GM23338 (cell line): ENCODE measurements around the gene TMA7B. TPM values are rescaled to one million over a fixed set of nuclear protein-coding genes. Genes with fewer than 3 reads are reported as not detected.

Source experiments
- ATAC-seq: fragments of 200-7000 bp; cut with Tn5 transposase; 3 replicates; pipeline ENCODE4 v1.9.1; 2020
- DNase-seq: peaks from one replicate; pipeline ENCODE4 v3.0.0-alpha.2; 2015; ENCODE audit warnings: low spot score
- H2AFZ ChIP-seq: fragments of 200-600 bp; sonication (generic); 2 replicates; pipeline ENCODE4 v1.8.0; 2016; ENCODE audit warnings: antibody characterized with exemption, mild to moderate bottlenecking, moderate library complexity
- H3F3A ChIP-seq: fragments of 200-600 bp; sonication (generic); replicated peaks from 2 replicates; pipeline ENCODE4 v1.8.0; 2017; ENCODE audit warnings: antibody characterized with exemption, mixed run types, low read depth
- H3K27ac ChIP-seq: fragments of 200-600 bp; sonication (generic); 2 replicates; pipeline ENCODE4 v1.6.1; 2016; ENCODE audit warnings: low read depth
- H3K27me3 ChIP-seq: fragments of 200-600 bp; sonication (generic); 2 replicates; pipeline ENCODE4 v1.8.0; 2016; ENCODE audit warnings: mild to moderate bottlenecking, mixed run types, moderate library complexity; ENCODE audit not compliant: insufficient read depth
- H3K36me3 ChIP-seq: fragments of 200-600 bp; sonication (generic); 2 replicates; pipeline ENCODE4 v1.8.0; 2016; ENCODE audit warnings: mild to moderate bottlenecking; ENCODE audit not compliant: insufficient read depth
- H3K4me1 ChIP-seq: fragments of 200-600 bp; sonication (generic); 2 replicates; pipeline ENCODE4 v1.8.0; 2016; ENCODE audit warnings: mild to moderate bottlenecking, moderate library complexity; ENCODE audit not compliant: insufficient read depth
- H3K4me2 ChIP-seq: fragments of 200-600 bp; sonication (generic); 2 replicates; pipeline ENCODE4 v1.7.1; 2017; ENCODE audit warnings: mixed run types
- H3K4me3 ChIP-seq: fragments of 200-600 bp; sonication (generic); 2 replicates; pipeline ENCODE4 v1.6.1; 2016; ENCODE audit warnings: mixed run types
- H3K79me2 ChIP-seq: fragments of 200-600 bp; sonication (generic); replicated peaks from 2 replicates; pipeline ENCODE4 v1.8.0; 2017; ENCODE audit warnings: mild to moderate bottlenecking; ENCODE audit not compliant: insufficient read depth
- H3K9me2 ChIP-seq: fragments of 200-600 bp; sonication (generic); 2 replicates; pipeline ENCODE4 v1.8.0; 2017; ENCODE audit not compliant: insufficient read depth
- H4K20me1 ChIP-seq: fragments of 200-600 bp; sonication (generic); replicated peaks from 2 replicates; pipeline ENCODE4 v1.8.0; 2017; ENCODE audit warnings: mild to moderate bottlenecking; ENCODE audit not compliant: insufficient read depth
- H3K27ac Mint-ChIP-seq: 2 replicates; pipeline ENCODE4 v1.8.0; 2020; ENCODE audit warnings: inconsistent platforms, mild to moderate bottlenecking, moderate library complexity, mixed read lengths
- H3K27me3 Mint-ChIP-seq: 3 replicates; pipeline ENCODE4 v1.8.0; 2022; ENCODE audit warnings: low read depth, mild to moderate bottlenecking, moderate library complexity, mixed read lengths, inconsistent platforms; ENCODE audit not compliant: insufficient read depth, poor library complexity
- H3K36me3 Mint-ChIP-seq: 3 replicates; pipeline ENCODE4 v1.8.0; 2021; ENCODE audit warnings: low read depth, mild to moderate bottlenecking, inconsistent platforms, moderate library complexity, mixed read lengths
- H3K4me1 Mint-ChIP-seq: 3 replicates; pipeline ENCODE4 v1.8.0; 2020; ENCODE audit warnings: mild to moderate bottlenecking, inconsistent platforms, mixed read lengths
- H3K4me3 Mint-ChIP-seq: 3 replicates; pipeline ENCODE4 v1.8.0; 2021; ENCODE audit warnings: moderate library complexity, mild to moderate bottlenecking, inconsistent platforms, mixed read lengths
- H3K9me3 Mint-ChIP-seq: 3 replicates; pipeline ENCODE4 v1.8.0; 2020; ENCODE audit warnings: moderate library complexity, mild to moderate bottlenecking, inconsistent platforms, mixed read lengths
- ETS1 ChIP-seq: IDR thresholded peaks from 2 replicates; pipeline ENCODE4 v1.6.1; 2016; ENCODE audit warnings: antibody characterized with exemption
- EZH2phosphoT487 ChIP-seq: fragments of 200-600 bp; sonication (generic); IDR thresholded peaks from one replicate; pipeline ENCODE4 v1.8.1; 2018; ENCODE audit warnings: antibody characterized with exemption; ENCODE audit not compliant: unreplicated experiment
- NANOG ChIP-seq: IDR thresholded peaks from 2 replicates; pipeline ENCODE4 v1.6.1; 2016; ENCODE audit warnings: antibody characterized with exemption, borderline replicate concordance
- POLR2AphosphoS5 ChIP-seq: IDR thresholded peaks from 2 replicates; pipeline ENCODE4 v1.6.1; 2016; ENCODE audit warnings: antibody characterized with exemption, low read depth
- STAT1 ChIP-seq: IDR thresholded peaks from one replicate; pipeline ENCODE4 v1.6.1; 2016; ENCODE audit warnings: antibody characterized with exemption; ENCODE audit not compliant: unreplicated experiment
- ZNF114 ChIP-seq: fragments of 250-450 bp; sonication (Bioruptor Pico); IDR thresholded peaks from 2 replicates; pipeline ENCODE4 v1.5.0; 2020; ENCODE audit warnings: mild to moderate bottlenecking, moderate library complexity
- ZNF331 ChIP-seq: fragments of 250-450 bp; sonication (Bioruptor Pico); IDR thresholded peaks from 2 replicates; pipeline ENCODE4 v1.5.0; 2020; ENCODE audit warnings: low read depth, mild to moderate bottlenecking, moderate library complexity
- ZNF462 ChIP-seq: fragments of 250-450 bp; sonication (Bioruptor Pico); IDR thresholded peaks from 2 replicates; pipeline ENCODE4 v1.5.0; 2020; ENCODE audit warnings: mild to moderate bottlenecking, moderate library complexity
- polyA plus RNA-seq: library from polyadenylated mRNA; unstranded; fragments of >200 nt; fragmentation: Nextera tagmentation; extraction: Ambion mirVana; gene quantifications from 2 replicates; pipeline ENCODE4 v1.2.1, GENCODE V29; 2016
- total RNA-seq: library from RNA; depleted of rRNA; stranded (reverse); fragments of >200 nt; shearing (Covaris generic); gene quantifications from 2 replicates; pipeline ENCODE4 v1.2.3, GENCODE V29; 2014

Gene TMA7B
- total and polyA plus RNA-seq, 2 experiments from 2014 or later, result not detected

- TF ChIP-seq ZNF462 (CRISPR knock-in tag) (no peak), ETS1 (no peak), EZH2phosphoT487 (no peak)
These were observed 16.0 kb upstream of the TMA7B start (continued) for GRCh38 chr22:39943953-39944872.

GRCh38 chr22:39946126-39946502 lies 14.1 kb upstream of the TMA7B start:
- H4K20me1 ChIP-seq, result no peaks in the 10 kb centered on the region
- peaks cover 4% of the 10 kb centered on the region; the same call in 1 of the 2 replicates for H3K9me2 ChIP-seq
- H2AFZ ChIP-seq, result no peak overlapping the region
- Mint-ChIP-seq H3K36me3 (no peaks in the 10 kb centered on the region; the same call in 2 of the 3 replicates), H3K4me1 (peaks cover 48% of the 10 kb centered on the region), H3K9me3 (no peaks in the 10 kb centered on the region; the same call in 2 of the 3 replicates), H3K27ac (no peak overlapping the region), H3K4me3 (no peak overlapping the region), H3K27me3 (peaks cover 4% of the 10 kb centered on the region)
- no peak overlapping the region for H3K27ac ChIP-seq
- ATAC-seq (no peak), DNase-seq (no peak)
- H3K4me2 ChIP-seq, result peak overlapping the region; percentile 56
- H3K4me1 ChIP-seq, result peaks cover 57% of the 10 kb centered on the region
- H3K36me3 ChIP-seq, result no peaks in the 10 kb centered on the region
- no peaks in the 10 kb centered on the region for H3K27me3 ChIP-seq
- no peaks in the 10 kb centered on the region for H3K79me2 ChIP-seq
- H3F3A ChIP-seq, result peaks cover 4% of the 10 kb centered on the region; the same call in 1 of the 2 replicates
- no peak overlapping the region for H3K4me3 ChIP-seq
- TF ChIP-seq NANOG, result no peak
- TF ChIP-seq ZNF114, result no peak
- TF ChIP-seq ZNF462 (CRISPR knock-in tag), result no peak
- no peak for TF ChIP-seq ZNF331 (CRISPR knock-in tag)
- no peak for TF ChIP-seq POLR2AphosphoS5
- TF ChIP-seq STAT1, result no peak
